H9 (cell line): ENCODE results near the gene HDAC3. TPM values are rescaled to one million over a fixed set of nuclear protein-coding genes. Genes with fewer than 3 reads are reported as not detected.
A peak's percentile ranks its signal among the peaks of the same experiment; 100 is the strongest.

ENCODE experiments used
- DNase-seq: peaks from one replicate; pipeline ENCODE4 v3.0.0-alpha.2; 2017
- H2AFZ ChIP-seq: one replicate; pipeline ENCODE4 v1.6.1; 2013; ENCODE audit warnings: mild to moderate bottlenecking, low read length, control low read depth, moderate library complexity
- H2AK5ac ChIP-seq: 2 replicates; pipeline ENCODE4 v1.6.1; 2013; ENCODE audit warnings: low read length, control low read depth, mixed read lengths; ENCODE audit not compliant: insufficient read length
- H2BK120ac ChIP-seq: one replicate; pipeline ENCODE4 v1.6.1; 2013; ENCODE audit warnings: low read depth, mild to moderate bottlenecking, low read length, control low read depth, inconsistent platforms; ENCODE audit not compliant: poor library complexity, severe bottlenecking
- H2BK12ac ChIP-seq: 2 replicates; pipeline ENCODE4 v1.6.1; 2013; ENCODE audit warnings: low read length, control low read depth, mixed read lengths, low read depth; ENCODE audit not compliant: insufficient read length
- H2BK15ac ChIP-seq: 2 replicates; pipeline ENCODE4 v1.6.1; 2013; ENCODE audit warnings: low read depth, low read length, control low read depth
- H2BK20ac ChIP-seq: one replicate; pipeline ENCODE4 v1.6.1; 2013; ENCODE audit warnings: low read depth, mild to moderate bottlenecking, low read length, control low read depth, inconsistent platforms; ENCODE audit not compliant: poor library complexity, severe bottlenecking
- H2BK5ac ChIP-seq: 2 replicates; pipeline ENCODE4 v1.6.1; 2013; ENCODE audit warnings: low read length, control low read depth, mixed read lengths; ENCODE audit not compliant: insufficient read length
- H3K14ac ChIP-seq: 2 replicates; pipeline ENCODE4 v1.6.1; 2013; ENCODE audit warnings: low read length, control low read depth; ENCODE audit not compliant: insufficient read depth
- H3K18ac ChIP-seq: 2 replicates; pipeline ENCODE4 v1.6.1; 2013; ENCODE audit warnings: low read depth, mild to moderate bottlenecking, mixed read lengths, low read length, control low read depth; ENCODE audit not compliant: insufficient read length
- H3K23ac ChIP-seq: 2 replicates; pipeline ENCODE4 v1.6.1; 2013; ENCODE audit warnings: low read length, control low read depth, mixed read lengths, low read depth; ENCODE audit not compliant: insufficient read length
- H3K23me2 ChIP-seq: 2 replicates; pipeline ENCODE4 v1.6.1; 2013; ENCODE audit warnings: low read depth, mild to moderate bottlenecking, mixed read lengths, low read length, control low read depth; ENCODE audit not compliant: insufficient read length, poor library complexity, severe bottlenecking
- H3K27ac ChIP-seq: 2 replicates; pipeline ENCODE4 v1.5.1; 2013; ENCODE audit warnings: low read length, control low read depth, mixed read lengths, low read depth; ENCODE audit not compliant: insufficient read length
- H3K27me3 ChIP-seq: 2 replicates; pipeline ENCODE4 v1.6.1; 2013; ENCODE audit warnings: low read length, control low read depth, inconsistent platforms; ENCODE audit not compliant: insufficient read depth
- H3K4ac ChIP-seq: 2 replicates; pipeline ENCODE4 v1.6.1; 2013; ENCODE audit warnings: low read depth, mild to moderate bottlenecking, control low read depth, inconsistent platforms, low read length, moderate library complexity
- H3K4me1 ChIP-seq: 2 replicates; pipeline ENCODE4 v1.6.1; 2013; ENCODE audit warnings: low read length, control low read depth, inconsistent platforms; ENCODE audit not compliant: insufficient read depth
- H3K4me2 ChIP-seq: 2 replicates; pipeline ENCODE4 v1.6.1; 2013; ENCODE audit warnings: low read length, control low read depth, mixed read lengths; ENCODE audit not compliant: insufficient read length, insufficient read depth
- H3K56ac ChIP-seq: 2 replicates; pipeline ENCODE4 v1.6.1; 2013; ENCODE audit warnings: low read depth, mild to moderate bottlenecking, mixed read lengths, low read length, control low read depth; ENCODE audit not compliant: insufficient read length
- H3K79me1 ChIP-seq: 2 replicates; pipeline ENCODE4 v1.6.1; 2013; ENCODE audit warnings: low read depth, mild to moderate bottlenecking, moderate library complexity, low read length, control low read depth, inconsistent platforms; ENCODE audit not compliant: insufficient read depth, poor library complexity, severe bottlenecking
- H3K79me2 ChIP-seq: 2 replicates; pipeline ENCODE4 v1.6.1; 2013; ENCODE audit warnings: low read length, control low read depth, inconsistent platforms; ENCODE audit not compliant: insufficient read depth
- H3K9ac ChIP-seq: 2 replicates; pipeline ENCODE4 v1.6.1; 2013; ENCODE audit warnings: low read length, control low read depth, mixed read lengths; ENCODE audit not compliant: insufficient read length; ENCODE audit errors: extremely low read depth
- H3K9me3 ChIP-seq: one replicate; pipeline ENCODE4 v1.6.1; 2013; ENCODE audit warnings: low read depth, low read length, inconsistent platforms; ENCODE audit not compliant: control insufficient read depth
- H3T11ph ChIP-seq: one replicate; pipeline ENCODE4 v1.6.1; 2013; ENCODE audit warnings: mild to moderate bottlenecking, low read length, control low read depth, inconsistent platforms
- H4K20me1 ChIP-seq: one replicate; pipeline ENCODE4 v1.6.1; 2013; ENCODE audit not compliant: control insufficient read depth, insufficient read length, insufficient read depth
- H4K5ac ChIP-seq: 2 replicates; pipeline ENCODE4 v1.6.1; 2013; ENCODE audit warnings: low read depth, mild to moderate bottlenecking, mixed read lengths, low read length, control low read depth; ENCODE audit not compliant: insufficient read length
- H4K8ac ChIP-seq: replicated peaks from 2 replicates; pipeline ENCODE4 v1.6.1; 2013; ENCODE audit warnings: low read length, control low read depth, mixed read lengths, low read depth; ENCODE audit not compliant: insufficient read length
- H4K91ac ChIP-seq: 2 replicates; pipeline ENCODE4 v1.6.1; 2013; ENCODE audit warnings: low read depth, mild to moderate bottlenecking, moderate library complexity, mixed read lengths, low read length, control low read depth; ENCODE audit not compliant: insufficient read length
- H3K27ac Mint-ChIP-seq, 3 experiments: 2 replicates in 2 of 3; 3 replicates in 1 of 3; pipeline ENCODE4 v1.8.0; 2020 to 2021; ENCODE audit warnings: mixed read lengths in 3 of 3, mild to moderate bottlenecking in 1 of 3, moderate library complexity in 1 of 3
- H3K27me3 Mint-ChIP-seq: 2 replicates; pipeline ENCODE4 v1.8.0; 2021; ENCODE audit warnings: low read depth, mild to moderate bottlenecking, moderate library complexity, mixed read lengths
- H3K36me3 Mint-ChIP-seq, 3 experiments: 2 replicates in 2 of 3; 3 replicates in 1 of 3; pipeline ENCODE4 v1.8.0; 2020 to 2021; ENCODE audit warnings: low read depth in 3 of 3, mixed read lengths in 3 of 3; ENCODE audit not compliant: insufficient read depth in 1 of 3
- H3K4me1 Mint-ChIP-seq, 2 experiments: 2 replicates each; pipeline ENCODE4 v1.8.0; 2020; ENCODE audit warnings: mixed read lengths in 2 of 2
- H3K4me3 Mint-ChIP-seq, 2 experiments: 2 replicates in 1 of 2; 3 replicates in 1 of 2; pipeline ENCODE4 v1.8.0; 2020 to 2021; ENCODE audit warnings: mild to moderate bottlenecking in 2 of 2, mixed read lengths in 2 of 2, moderate library complexity in 1 of 2
- H3K9me3 Mint-ChIP-seq, 2 experiments: 2 replicates in 1 of 2; 3 replicates in 1 of 2; pipeline ENCODE4 v1.8.0; 2020; ENCODE audit warnings: mild to moderate bottlenecking in 2 of 2, mixed read lengths in 2 of 2, moderate library complexity in 1 of 2
- CTCF ChIP-seq: fragments of 200-600 bp; sonication (generic); conservative IDR thresholded peaks from 3 replicates; pipeline ENCODE4 v1.8.0; 2021; ENCODE audit warnings: antibody characterized with exemption, mild to moderate bottlenecking
- WGBS: extraction: QIAGEN DNeasy Blood & Tissue Kit; methylation state at CpG from one replicate; pipeline ENCODE4 v1.1.7; 2013; ENCODE audit warnings: missing lambda C conversion rate, low lambda C conversion rate, mixed read lengths; ENCODE audit not compliant: insufficient read length; ENCODE audit errors: extremely low coverage; 5-methylcytosine and 5-hydroxymethylcytosine counted together
- total RNA-seq: library from RNA; stranded (reverse); gene quantifications from 2 replicates; pipeline ENCODE4 v1.2.1, GENCODE V29; 2021

HDAC3 gene
- total RNA-seq, 1 experiment from 2014 or later, result 98.3 TPM

- H2BK12ac ChIP-seq, result no peak overlapping the region
- H3K27ac ChIP-seq, result no peak overlapping the region
- Mint-ChIP-seq H3K4me1 (peaks cover 6 to 11% of the 10 kb centered on the region in 2 experiments), H3K9me3 (no peaks in the 10 kb centered on the region), H3K27ac (peak overlapping the region in 2 of 3 experiments; percentile 3 to 89; a peak in 3 of 7 replicates), H3K4me3 (no peak overlapping the region), H3K27me3 (no peaks in the 10 kb centered on the region), H3K36me3 (peaks cover 0 to 7% (median 6%) of the 10 kb centered on the region in 3 experiments; a peak in 3 of 7 replicates)
- TF ChIP-seq CTCF, result no peak
- no peak overlapping the region for H4K8ac ChIP-seq
- no peak overlapping the region for H3K23ac ChIP-seq
- H3K79me2 ChIP-seq, result peaks cover 15% of the 10 kb centered on the region; the same call in 1 of the 2 replicates
- H4K5ac ChIP-seq, result no peak overlapping the region
- H2BK5ac ChIP-seq, result no peak overlapping the region
- no peaks in the 10 kb centered on the region for H4K20me1 ChIP-seq
- no peak overlapping the region for H2AK5ac ChIP-seq
- no peak overlapping the region for H3T11ph ChIP-seq
- no peaks in the 10 kb centered on the region for H3K79me1 ChIP-seq
- WGBS, result no CpG with 5 or more reads among the region's 6 CpGs
- no peak overlapping the region for H3K9ac ChIP-seq
- H3K9me3 ChIP-seq, result no peaks in the 10 kb centered on the region
- H3K4ac ChIP-seq, result no peak overlapping the region
- DNase-seq, result no peak
- H3K4me2 ChIP-seq, result no peak overlapping the region
- no peak overlapping the region for H2BK20ac ChIP-seq
- no peak overlapping the region for H2BK15ac ChIP-seq
- H3K14ac ChIP-seq, result no peak overlapping the region
- no peak overlapping the region for H4K91ac ChIP-seq
- H3K4me1 ChIP-seq, result peaks cover 2% of the 10 kb centered on the region; the same call in 1 of the 2 replicates
- no peaks in the 10 kb centered on the region for H3K27me3 ChIP-seq
- H2AFZ ChIP-seq, result no peak overlapping the region
- no peaks in the 10 kb centered on the region for H3K23me2 ChIP-seq
- H2BK120ac ChIP-seq, result no peak overlapping the region
- no peak overlapping the region for H3K18ac ChIP-seq
- H3K56ac ChIP-seq, result no peak overlapping the region
Observed at GRCh38 chr5:141605523-141606277, 30.9 kb downstream of the HDAC3 start.
